Measurements from ENCODE around the gene DTNA.
"Not testable (repeated sequence)": the region's sequence is repeated elsewhere in the genome, so short reads cannot be mapped to it uniquely, and the experiment has no call there.

The DTNA gene

DNA sequence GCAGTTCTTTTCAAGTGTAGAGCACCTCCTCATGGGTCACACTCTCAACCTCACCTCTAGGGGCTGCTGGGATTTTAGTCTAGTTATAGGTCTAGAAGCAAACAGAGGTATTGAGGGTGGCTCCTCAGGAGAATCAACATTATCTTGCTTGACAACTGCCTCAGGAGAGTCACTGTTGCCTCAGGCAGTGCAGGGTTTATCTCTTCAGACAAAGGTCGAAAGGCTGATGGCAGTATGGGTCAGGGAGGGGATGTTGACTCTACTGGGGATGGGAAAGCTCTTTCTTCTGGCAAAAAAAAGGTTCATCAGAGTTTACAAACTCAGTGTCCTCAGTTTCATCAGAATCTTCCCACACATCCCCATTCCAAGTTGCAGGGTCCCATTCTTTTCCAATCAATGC lies 24.0 kb downstream of the DTNA start:
- Histone ChIP-seq H3K27ac (no peak overlapping the region), H4K20me1 (ENCODE audit: insufficient read depth) (no peaks in the 10 kb centered on the region; the same call in 1 of the 2 replicates), H3K27me3 (ENCODE audit: insufficient read depth, low read depth) (no peaks in the 10 kb centered on the region), H3K79me2 (ENCODE audit: insufficient read depth, low read depth) (no peaks in the 10 kb centered on the region), H3K4me1 (ENCODE audit: low read depth, poor library complexity, severe bottlenecking) (no peaks in the 10 kb centered on the region), H3K36me3 (ENCODE audit: insufficient read depth) (no peaks in the 10 kb centered on the region), H2AFZ (ENCODE audit: low read depth) (no peak overlapping the region), H3K9ac (no peak overlapping the region), H3K4me2 (no peak overlapping the region), H3K4me3 (IDR thresholded peaks at IDR 0.05; ENCODE audit: insufficient read depth, low read depth, low read length) (no peak overlapping the region)
- TF ChIP-seq, protein P1, sequence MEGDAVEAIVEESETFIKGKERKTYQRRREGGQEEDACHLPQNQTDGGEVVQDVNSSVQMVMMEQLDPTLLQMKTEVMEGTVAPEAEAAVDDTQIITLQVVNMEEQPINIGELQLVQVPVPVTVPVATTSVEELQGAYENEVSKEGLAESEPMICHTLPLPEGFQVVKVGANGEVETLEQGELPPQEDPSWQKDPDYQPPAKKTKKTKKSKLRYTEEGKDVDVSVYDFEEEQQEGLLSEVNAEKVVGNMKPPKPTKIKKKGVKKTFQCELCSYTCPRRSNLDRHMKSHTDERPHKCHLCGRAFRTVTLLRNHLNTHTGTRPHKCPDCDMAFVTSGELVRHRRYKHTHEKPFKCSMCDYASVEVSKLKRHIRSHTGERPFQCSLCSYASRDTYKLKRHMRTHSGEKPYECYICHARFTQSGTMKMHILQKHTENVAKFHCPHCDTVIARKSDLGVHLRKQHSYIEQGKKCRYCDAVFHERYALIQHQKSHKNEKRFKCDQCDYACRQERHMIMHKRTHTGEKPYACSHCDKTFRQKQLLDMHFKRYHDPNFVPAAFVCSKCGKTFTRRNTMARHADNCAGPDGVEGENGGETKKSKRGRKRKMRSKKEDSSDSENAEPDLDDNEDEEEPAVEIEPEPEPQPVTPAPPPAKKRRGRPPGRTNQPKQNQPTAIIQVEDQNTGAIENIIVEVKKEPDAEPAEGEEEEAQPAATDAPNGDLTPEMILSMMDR (conservative IDR thresholded peaks at IDR 0.05; ENCODE audit: low read depth, low read length): no peak

DNA sequence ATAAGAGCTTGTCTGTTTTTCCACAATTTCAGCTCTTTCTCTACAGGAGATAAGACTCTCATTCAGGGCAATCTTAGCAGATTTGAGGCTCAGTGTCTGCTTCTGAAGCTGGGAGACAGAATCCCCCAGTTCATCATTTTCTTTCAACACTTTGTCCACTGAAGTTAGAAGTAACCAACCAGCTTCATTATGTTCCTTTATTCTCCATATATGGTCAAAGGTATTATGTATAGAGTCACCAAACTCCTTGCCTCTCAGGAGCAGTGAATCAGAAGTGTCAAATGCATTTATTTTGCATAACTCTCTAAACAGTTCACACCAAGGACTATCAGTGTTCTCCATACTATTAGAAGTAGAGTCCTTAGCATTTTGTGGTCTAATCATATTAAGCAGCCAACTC lies 24.4 kb downstream of the DTNA start:
- not testable (repeated sequence) for H3K27ac ChIP-seq; H3K4me3 ChIP-seq (IDR thresholded peaks at IDR 0.05; ENCODE audit: insufficient read depth, low read depth, low read length); H2AFZ ChIP-seq (ENCODE audit: low read depth); H3K4me1 ChIP-seq (ENCODE audit: low read depth, poor library complexity, severe bottlenecking); H3K36me3 ChIP-seq (ENCODE audit: insufficient read depth); H3K9ac ChIP-seq; H4K20me1 ChIP-seq (ENCODE audit: insufficient read depth); H3K79me2 ChIP-seq (ENCODE audit: insufficient read depth, low read depth); H3K27me3 ChIP-seq (ENCODE audit: insufficient read depth, low read depth); H3K4me2 ChIP-seq

DNA sequence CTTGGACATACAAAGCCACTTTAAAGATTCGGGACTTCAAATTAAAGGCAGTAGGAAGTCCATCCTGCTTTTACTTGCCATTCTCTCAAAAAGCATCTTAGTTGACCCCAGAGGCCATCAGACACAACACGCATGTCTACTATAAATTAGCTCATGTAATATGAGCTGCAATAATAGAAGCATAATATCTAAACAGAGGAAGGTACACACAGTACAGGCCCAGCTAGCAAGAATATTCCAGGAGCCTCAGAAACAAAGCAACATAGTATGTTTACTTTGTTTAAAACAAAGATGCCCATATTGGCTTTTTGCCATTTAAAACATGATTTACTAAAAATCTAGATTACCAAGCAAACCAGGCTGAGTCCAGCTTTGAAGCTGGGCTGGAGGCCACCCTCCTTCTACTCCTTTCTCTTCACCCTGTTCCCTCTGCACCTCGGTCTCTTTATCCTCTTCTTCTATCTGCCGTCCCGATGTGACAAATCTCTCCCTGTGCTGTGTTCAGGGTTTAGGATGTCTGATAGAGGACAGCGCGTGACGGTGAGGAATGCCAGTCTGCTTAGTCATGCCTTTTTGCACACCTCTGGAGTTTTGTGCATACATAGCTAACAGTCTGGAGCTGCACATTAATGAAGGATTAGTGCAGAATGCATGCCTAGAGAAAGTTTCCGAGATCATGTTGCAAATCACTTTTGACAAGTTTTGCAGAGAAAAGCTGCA lies 28.2 kb downstream of the DTNA start:
- TF ChIP-seq, protein P1 (conservative IDR thresholded peaks at IDR 0.05; ENCODE audit: low read depth, low read length): no peak
- no peaks in the 10 kb centered on the region for H3K27me3 ChIP-seq (ENCODE audit: insufficient read depth, low read depth)
- no peaks in the 10 kb centered on the region for H3K4me1 ChIP-seq (ENCODE audit: low read depth, poor library complexity, severe bottlenecking)
- H2AFZ ChIP-seq (ENCODE audit: low read depth): no peak overlapping the region
- no peak overlapping the region for H3K4me2 ChIP-seq
- no peaks in the 10 kb centered on the region; the same call in 1 of the 2 replicates for H4K20me1 ChIP-seq (ENCODE audit: insufficient read depth)
- no peak overlapping the region for H3K4me3 ChIP-seq (IDR thresholded peaks at IDR 0.05; ENCODE audit: insufficient read depth, low read depth, low read length)
- no peaks in the 10 kb centered on the region for H3K79me2 ChIP-seq (ENCODE audit: insufficient read depth, low read depth)
- H3K27ac ChIP-seq: no peak overlapping the region
- no peaks in the 10 kb centered on the region; the same call in 1 of the 2 replicates for H3K36me3 ChIP-seq (ENCODE audit: insufficient read depth)
- no peak overlapping the region for H3K9ac ChIP-seq

DNA sequence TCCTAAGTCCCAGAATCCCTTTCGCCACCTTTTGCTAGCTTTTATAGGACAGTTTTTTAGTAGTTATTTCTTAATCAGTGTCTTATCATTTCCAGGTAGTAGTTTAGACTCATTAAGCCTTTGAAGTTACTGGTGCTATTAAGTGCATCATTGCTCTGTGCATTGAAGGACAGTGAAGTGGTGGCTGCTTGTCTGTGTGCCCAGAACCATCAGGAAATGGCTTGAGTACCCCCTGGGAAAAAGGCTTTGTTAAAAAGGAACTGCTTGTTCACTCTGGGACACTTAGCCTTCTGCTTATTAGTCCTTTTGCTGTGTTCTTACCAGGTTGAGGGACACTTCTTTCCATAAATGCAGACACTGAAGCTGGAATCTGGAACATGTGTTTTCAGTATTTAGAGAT lies 30.0 kb downstream of the DTNA start:
- Histone ChIP-seq H3K9ac (no peak overlapping the region), H2AFZ (ENCODE audit: low read depth) (no peak overlapping the region), H3K4me3 (IDR thresholded peaks at IDR 0.05; ENCODE audit: insufficient read depth, low read depth, low read length) (no peak overlapping the region), H3K79me2 (ENCODE audit: insufficient read depth, low read depth) (no peaks in the 10 kb centered on the region), H3K27me3 (ENCODE audit: insufficient read depth, low read depth) (no peaks in the 10 kb centered on the region), H4K20me1 (ENCODE audit: insufficient read depth) (no peaks in the 10 kb centered on the region; the same call in 1 of the 2 replicates), H3K27ac (no peak overlapping the region), H3K4me2 (no peak overlapping the region), H3K4me1 (ENCODE audit: low read depth, poor library complexity, severe bottlenecking) (no peaks in the 10 kb centered on the region), H3K36me3 (ENCODE audit: insufficient read depth) (no peaks in the 10 kb centered on the region; the same call in 1 of the 2 replicates)
- TF ChIP-seq, protein P1 (conservative IDR thresholded peaks at IDR 0.05; ENCODE audit: low read depth, low read length): no peak

DNA sequence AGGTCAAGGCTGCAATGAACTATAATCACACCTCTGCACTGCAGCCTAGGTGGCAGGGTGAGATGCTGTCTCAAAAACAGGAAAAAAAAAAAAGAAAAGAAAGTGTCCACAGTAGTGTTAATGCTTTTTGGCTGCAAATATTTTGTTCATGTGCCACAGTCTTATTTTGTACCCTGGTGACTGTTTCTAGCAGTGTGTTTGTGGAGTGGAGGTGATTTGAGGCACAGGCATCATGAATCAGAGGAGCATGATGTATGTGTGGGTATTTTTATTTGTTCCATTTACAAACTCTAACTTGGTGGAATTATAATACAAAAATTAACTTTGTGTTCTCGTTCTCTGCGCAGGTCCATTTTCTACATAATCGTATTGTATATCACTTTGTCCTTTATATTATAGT lies 30.6 kb downstream of the DTNA start:
- TF ChIP-seq, protein P1 (conservative IDR thresholded peaks at IDR 0.05; ENCODE audit: low read depth, low read length): no peak
- Histone ChIP-seq H3K79me2 (ENCODE audit: insufficient read depth, low read depth) (no peaks in the 10 kb centered on the region), H3K4me3 (IDR thresholded peaks at IDR 0.05; ENCODE audit: insufficient read depth, low read depth, low read length) (no peak overlapping the region), H2AFZ (ENCODE audit: low read depth) (no peak overlapping the region), H3K27ac (no peak overlapping the region), H3K4me2 (no peak overlapping the region), H4K20me1 (ENCODE audit: insufficient read depth) (no peaks in the 10 kb centered on the region; the same call in 1 of the 2 replicates), H3K4me1 (ENCODE audit: low read depth, poor library complexity, severe bottlenecking) (no peaks in the 10 kb centered on the region), H3K9ac (no peak overlapping the region), H3K27me3 (ENCODE audit: insufficient read depth, low read depth) (no peaks in the 10 kb centered on the region), H3K36me3 (ENCODE audit: insufficient read depth) (no peaks in the 10 kb centered on the region; the same call in 1 of the 2 replicates)

Measured in KMS-11 (cell line).